GM21576 (cell line): Measurements from ENCODE around the gene CNTNAP2.
"Not testable (repeated sequence)": the region's sequence is repeated elsewhere in the genome, so short reads cannot be mapped to it uniquely, and the experiment has no call there.

Source experiments
- ATAC-seq: cut with Tn5 transposase; IDR thresholded peaks from one replicate; pipeline ENCODE4 v1.9.1; 2021; ENCODE audit warnings: mild to moderate bottlenecking, moderate library complexity; ENCODE audit not compliant: unreplicated experiment

The CNTNAP2 gene

GRCh38 chr7:147801762-147802161 is 1685.2 kb downstream of the CNTNAP2 start:
- not testable (repeated sequence) for ATAC-seq

- no peak for ATAC-seq
Observed at GRCh38 chr7:147803151-147803550, 1686.5 kb downstream of the CNTNAP2 start.

GRCh38 chr7:147803606-147804005 is 1687.0 kb downstream of the CNTNAP2 start:
- no peak for ATAC-seq

GRCh38 chr7:147804032-147804431 is 1687.4 kb downstream of the CNTNAP2 start:
- ATAC-seq = no peak

GRCh38 chr7:147805996-147806576 is 1689.5 kb downstream of the CNTNAP2 start:
- ATAC-seq = no peak

GRCh38 chr7:147809786-147810185 is 1693.2 kb downstream of the CNTNAP2 start:
- ATAC-seq = no peak

GRCh38 chr7:147810269-147810668 is 1693.7 kb downstream of the CNTNAP2 start:
- ATAC-seq = no peak

- no peak for ATAC-seq
Observed at GRCh38 chr7:147811923-147812322, 1695.3 kb downstream of the CNTNAP2 start.

GRCh38 chr7:147813316-147813715 is 1696.7 kb downstream of the CNTNAP2 start:
- no peak for ATAC-seq

GRCh38 chr7:147818317-147818716 is 1701.7 kb downstream of the CNTNAP2 start:
- no peak for ATAC-seq

- ATAC-seq = no peak
Observed at GRCh38 chr7:147824671-147825070, 1708.1 kb downstream of the CNTNAP2 start.

- ATAC-seq = no peak
Observed at GRCh38 chr7:147829016-147829415, 1712.4 kb downstream of the CNTNAP2 start.

GRCh38 chr7:147833557-147833956 is 1717.0 kb downstream of the CNTNAP2 start:
- ATAC-seq = no peak

GRCh38 chr7:147833970-147834369 is 1717.4 kb downstream of the CNTNAP2 start:
- no peak for ATAC-seq

- ATAC-seq = no peak
Observed at GRCh38 chr7:147852833-147853232, 1736.2 kb downstream of the CNTNAP2 start.

GRCh38 chr7:147857152-147858140 is 1740.8 kb downstream of the CNTNAP2 start:
- ATAC-seq = no peak

GRCh38 chr7:147858421-147858820 is 1741.8 kb downstream of the CNTNAP2 start:
- no peak for ATAC-seq

- ATAC-seq = no peak
Observed at GRCh38 chr7:147859033-147859432, 1742.4 kb downstream of the CNTNAP2 start.

- ATAC-seq = no peak
Observed at GRCh38 chr7:147859486-147859885, 1742.9 kb downstream of the CNTNAP2 start.

- ATAC-seq = no peak
Observed at GRCh38 chr7:147861058-147861716, 1744.6 kb downstream of the CNTNAP2 start.

GRCh38 chr7:147861945-147862344 is 1745.3 kb downstream of the CNTNAP2 start:
- no peak for ATAC-seq

GRCh38 chr7:147869456-147869855 is 1752.9 kb downstream of the CNTNAP2 start:
- no peak for ATAC-seq
